ENCODE data around the gene NMT2.
A peak's percentile ranks its signal among the peaks of the same experiment; 100 is the strongest.

NMT2 gene

GRCh38 chr10:15168291-15168785, at the start of gene NMT2:
Gene NMT2, minus strand, starts transcription at chr10:15168693. Its CDS starts 81 bp downstream, at chr10:15168612.
- peak within 1 kb of the TSS; percentile 72 for H3K4me3 ChIP-seq (replicated peaks; ENCODE audit: low read depth, low read length)
- TF ChIP-seq, protein P1, sequence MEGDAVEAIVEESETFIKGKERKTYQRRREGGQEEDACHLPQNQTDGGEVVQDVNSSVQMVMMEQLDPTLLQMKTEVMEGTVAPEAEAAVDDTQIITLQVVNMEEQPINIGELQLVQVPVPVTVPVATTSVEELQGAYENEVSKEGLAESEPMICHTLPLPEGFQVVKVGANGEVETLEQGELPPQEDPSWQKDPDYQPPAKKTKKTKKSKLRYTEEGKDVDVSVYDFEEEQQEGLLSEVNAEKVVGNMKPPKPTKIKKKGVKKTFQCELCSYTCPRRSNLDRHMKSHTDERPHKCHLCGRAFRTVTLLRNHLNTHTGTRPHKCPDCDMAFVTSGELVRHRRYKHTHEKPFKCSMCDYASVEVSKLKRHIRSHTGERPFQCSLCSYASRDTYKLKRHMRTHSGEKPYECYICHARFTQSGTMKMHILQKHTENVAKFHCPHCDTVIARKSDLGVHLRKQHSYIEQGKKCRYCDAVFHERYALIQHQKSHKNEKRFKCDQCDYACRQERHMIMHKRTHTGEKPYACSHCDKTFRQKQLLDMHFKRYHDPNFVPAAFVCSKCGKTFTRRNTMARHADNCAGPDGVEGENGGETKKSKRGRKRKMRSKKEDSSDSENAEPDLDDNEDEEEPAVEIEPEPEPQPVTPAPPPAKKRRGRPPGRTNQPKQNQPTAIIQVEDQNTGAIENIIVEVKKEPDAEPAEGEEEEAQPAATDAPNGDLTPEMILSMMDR (IDR thresholded peaks at IDR 0.05; ENCODE audit: low read depth, low read length, missing control alignments) = peak; percentile 10
- DNase-seq (ENCODE audit: extremely low read depth, low read depth) = peak; percentile 33

DNA sequence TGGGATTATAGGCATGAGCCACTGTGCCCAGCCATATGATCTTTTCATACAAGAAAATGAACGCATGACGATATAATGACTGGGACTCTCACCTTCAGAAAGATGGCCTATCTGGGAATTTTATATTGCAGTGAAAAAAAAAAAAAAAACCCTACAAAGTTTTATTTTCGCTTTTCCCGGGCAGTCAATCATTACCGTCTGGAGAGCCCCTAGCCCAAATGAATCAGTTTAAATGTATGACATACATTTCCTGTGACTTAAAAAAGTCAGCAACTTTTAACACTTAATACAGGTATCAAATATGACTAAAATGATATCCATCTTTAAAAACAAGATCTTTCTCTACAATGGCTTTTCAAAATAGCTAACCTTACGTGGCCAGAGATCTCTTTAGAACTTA, 48.2 kb upstream of the NMT2 start:
- H3K4me3 ChIP-seq (replicated peaks; ENCODE audit: low read depth, low read length) = no peak overlapping the region
- TF ChIP-seq, protein P1 (IDR thresholded peaks at IDR 0.05; ENCODE audit: low read depth, low read length, missing control alignments) = no peak
- no peak for DNase-seq (ENCODE audit: extremely low read depth, low read depth)

- TF ChIP-seq, protein P1 (IDR thresholded peaks at IDR 0.05; ENCODE audit: low read depth, low read length, missing control alignments) = no peak
- H3K4me3 ChIP-seq (replicated peaks; ENCODE audit: low read depth, low read length) = no peak overlapping the region
- no peak for DNase-seq (ENCODE audit: extremely low read depth, low read depth)
Measured at GRCh38 chr10:15214237-15214636, 45.7 kb upstream of the NMT2 start.

- no peak for DNase-seq (ENCODE audit: extremely low read depth, low read depth)
- TF ChIP-seq, protein P1 (IDR thresholded peaks at IDR 0.05; ENCODE audit: low read depth, low read length, missing control alignments) = no peak
- H3K4me3 ChIP-seq (replicated peaks; ENCODE audit: low read depth, low read length) = no peak overlapping the region
Measured at GRCh38 chr10:15213461-15213861, 45.0 kb upstream of the NMT2 start.

DNA sequence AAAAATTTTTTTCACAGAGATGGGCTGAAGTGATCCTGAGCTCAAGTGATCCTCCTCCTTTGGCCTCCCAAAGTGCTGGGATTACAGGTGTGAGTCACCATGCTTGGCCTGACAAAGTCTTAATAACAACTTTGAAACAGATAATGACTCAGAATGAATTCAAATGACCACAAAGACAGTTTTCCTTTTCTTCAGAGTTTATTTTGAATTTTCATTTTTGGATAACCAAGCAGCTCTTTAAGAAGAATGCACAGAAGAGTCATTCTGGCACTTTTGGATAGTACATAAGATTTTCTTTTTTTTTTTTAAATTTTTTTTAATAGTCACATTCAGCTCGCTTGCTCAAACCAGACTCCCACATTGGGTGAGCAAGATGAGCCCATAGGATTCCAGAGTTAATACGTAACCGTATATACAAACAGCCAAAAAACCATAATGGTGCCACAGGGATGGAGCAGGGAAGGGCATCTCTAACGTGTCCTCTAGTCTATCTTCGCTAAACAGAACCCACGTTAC, 43.0 kb upstream of the NMT2 start:
- no peak for DNase-seq (ENCODE audit: extremely low read depth, low read depth)
- H3K4me3 ChIP-seq (replicated peaks; ENCODE audit: low read depth, low read length) = no peak overlapping the region

GRCh38 chr10:15210521-15210920, 42.0 kb upstream of the NMT2 start:
- H3K4me3 ChIP-seq (replicated peaks; ENCODE audit: low read depth, low read length) = no peak overlapping the region
- TF ChIP-seq, protein P1 (IDR thresholded peaks at IDR 0.05; ENCODE audit: low read depth, low read length, missing control alignments) = no peak
- DNase-seq (ENCODE audit: extremely low read depth, low read depth) = no peak

More for the DNA sequence above, 43.0 kb upstream of the NMT2 start:
- TF ChIP-seq, protein P1 (IDR thresholded peaks at IDR 0.05; ENCODE audit: low read depth, low read length, missing control alignments) = no peak
